SKM-1 (cell line): Measurements from ENCODE around the gene SDF4.

Experiments used
- DNase-seq: peaks from one replicate; lab custom pipeline; 2025; ENCODE audit not compliant: unreplicated experiment; lab: John Stamatoyannopoulos, UW

SDF4 gene

DNA sequence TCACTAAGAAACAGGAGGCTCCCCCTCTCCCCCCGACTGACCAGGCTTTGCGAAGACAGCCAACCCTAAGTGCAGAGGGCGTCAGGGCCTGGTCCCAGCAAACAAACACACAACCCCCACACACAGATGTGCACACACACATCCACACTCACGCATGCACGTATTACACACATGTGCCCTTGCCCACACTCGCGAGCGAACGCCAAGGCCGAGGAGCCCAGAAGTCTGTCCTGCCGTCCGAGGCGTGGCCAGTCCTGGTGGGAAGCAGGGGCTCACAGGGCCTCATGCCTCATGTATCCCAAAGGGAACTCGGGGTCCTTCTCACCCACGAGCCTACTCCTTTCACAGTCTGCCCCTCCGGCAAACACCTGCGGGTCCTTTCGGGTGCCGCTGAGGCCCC, 2.0 kb downstream of the SDF4 start:
- DNase-seq, result no peak

DNA sequence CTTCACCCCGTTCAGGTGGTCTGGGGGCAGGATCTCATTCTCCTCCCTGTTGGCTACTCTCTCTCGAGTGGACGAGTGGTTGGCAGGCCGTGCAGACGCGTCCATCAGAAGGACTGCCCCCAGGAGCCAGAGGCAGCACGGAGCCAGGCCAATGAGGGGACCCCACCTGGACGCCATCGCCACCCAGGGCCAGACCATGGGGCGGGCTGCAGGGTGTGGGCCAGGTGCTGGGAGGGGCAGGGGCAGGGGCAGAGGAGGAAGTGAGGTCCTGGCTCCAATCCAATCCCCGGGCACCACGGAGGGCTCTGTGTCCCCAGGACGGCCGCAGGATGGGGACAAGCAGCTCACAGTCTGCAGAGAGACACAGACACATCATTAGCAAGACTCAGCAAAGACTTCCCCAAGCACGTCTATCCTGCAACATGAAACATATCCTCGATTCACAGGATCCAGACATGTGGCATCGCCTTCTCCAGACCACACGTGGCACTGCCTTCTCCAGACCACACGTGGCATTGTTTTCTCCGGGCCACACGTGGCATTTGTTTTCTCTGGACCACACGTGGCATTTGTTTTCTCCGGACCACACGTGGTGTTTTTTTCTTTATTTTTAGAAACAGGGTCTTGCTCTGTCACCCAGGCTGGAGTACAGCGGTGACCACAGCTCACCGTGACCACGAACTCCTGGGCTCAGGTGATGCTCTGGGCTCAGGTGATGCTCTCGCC, 3.0 kb downstream of the SDF4 start:
- no peak for DNase-seq

GRCh38 chr1:1228187-1228586, 3.6 kb downstream of the SDF4 start:
- DNase-seq, result no peak

DNA sequence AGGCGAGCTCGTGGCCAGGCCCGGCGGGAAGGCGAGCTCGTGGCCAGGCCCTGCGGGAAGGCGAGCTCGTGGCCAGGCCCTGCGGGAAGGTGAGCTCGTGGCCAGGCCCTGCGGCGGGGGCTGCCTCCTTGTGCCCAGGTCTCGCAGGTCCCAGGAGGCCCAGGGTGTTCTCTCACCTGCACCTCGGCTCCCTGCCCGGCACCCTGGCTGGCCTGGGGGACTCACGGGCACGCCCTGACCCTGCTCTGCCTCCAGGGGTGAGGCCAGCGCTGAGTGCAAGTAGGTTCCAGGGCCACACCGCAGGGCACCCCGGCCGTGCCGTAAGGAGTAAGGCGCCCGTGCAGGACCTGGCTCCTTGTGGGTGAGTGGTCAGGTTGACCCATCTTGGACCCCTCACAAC, 4.4 kb downstream of the SDF4 start:
- no peak for DNase-seq

GRCh38 chr1:1226566-1227362, 5.0 kb downstream of the SDF4 start:
- no peak for DNase-seq

DNA sequence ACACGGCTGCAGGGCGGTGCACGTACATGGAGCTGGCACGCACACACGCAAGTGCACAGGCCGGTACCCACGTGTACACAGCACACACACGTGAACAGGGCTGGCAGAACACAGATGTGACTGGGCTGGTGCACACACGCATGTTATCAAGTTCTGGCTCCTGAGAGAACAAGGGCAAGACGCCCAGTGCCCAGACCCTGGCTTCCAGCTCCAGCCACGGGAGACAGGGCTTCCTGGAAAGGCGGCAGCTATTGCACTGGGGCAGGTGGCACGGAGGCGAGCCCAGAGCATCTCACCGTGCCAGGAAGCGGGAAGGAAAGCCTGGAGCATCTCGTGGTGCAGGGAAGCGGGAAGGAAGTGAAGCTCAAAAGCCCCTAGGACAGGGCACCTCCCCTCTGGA, 5.9 kb downstream of the SDF4 start:
- no peak for DNase-seq

DNA sequence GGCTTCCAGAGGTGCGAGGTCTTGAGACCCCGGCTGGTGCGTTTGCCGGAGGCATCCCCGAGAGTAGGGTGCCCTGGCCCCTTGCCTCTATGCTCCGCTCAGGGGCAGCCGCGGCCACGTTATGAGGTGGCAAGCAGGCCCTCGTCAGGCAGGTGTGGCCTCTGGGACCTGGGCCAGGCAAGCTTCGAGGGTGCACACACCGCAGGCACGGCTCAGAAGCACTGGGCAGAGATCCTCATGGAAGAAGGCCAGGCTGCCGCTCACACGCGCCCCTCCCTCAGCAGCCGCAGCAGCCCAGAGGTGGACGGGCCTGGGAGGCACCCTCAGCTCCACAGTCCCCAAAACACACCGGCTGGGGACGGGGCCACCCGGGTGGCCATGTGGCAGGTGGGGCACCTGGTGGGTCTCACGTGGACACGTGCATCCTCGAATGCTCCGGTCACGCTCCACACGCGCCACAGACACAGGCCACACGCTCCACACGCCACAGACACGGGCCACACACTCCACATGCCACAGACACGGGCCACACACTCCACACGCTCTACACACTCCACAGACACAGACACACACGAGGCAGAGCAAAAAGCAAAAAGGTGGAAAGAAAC, 6.5 kb downstream of the SDF4 start:
- no peak for DNase-seq

DNA sequence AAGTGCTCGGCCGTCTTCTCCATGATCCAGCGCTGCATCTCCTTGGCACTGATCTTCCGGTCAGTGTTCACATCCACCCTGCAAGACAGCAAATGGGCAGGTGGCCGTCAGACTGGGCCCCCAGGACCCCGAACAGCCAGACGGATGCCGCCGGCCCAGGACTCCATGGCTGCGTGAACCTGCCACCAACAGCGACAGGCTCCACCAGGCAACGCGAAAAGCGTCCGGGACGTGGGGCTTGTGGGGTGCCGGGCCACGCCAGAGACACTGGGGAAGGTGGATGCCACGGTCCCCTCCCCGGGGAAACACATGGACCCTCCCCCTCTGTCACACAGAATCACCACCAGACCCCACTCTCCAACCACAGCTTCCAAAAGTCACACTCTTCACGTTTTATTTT, 7.9 kb downstream of the SDF4 start:
- DNase-seq, result no peak

GRCh38 chr1:1223321-1223720, 8.5 kb downstream of the SDF4 start:
- DNase-seq, result no peak

- DNase-seq, result no peak
Measured at GRCh38 chr1:1222575-1223225, 9.1 kb downstream of the SDF4 start.

DNA sequence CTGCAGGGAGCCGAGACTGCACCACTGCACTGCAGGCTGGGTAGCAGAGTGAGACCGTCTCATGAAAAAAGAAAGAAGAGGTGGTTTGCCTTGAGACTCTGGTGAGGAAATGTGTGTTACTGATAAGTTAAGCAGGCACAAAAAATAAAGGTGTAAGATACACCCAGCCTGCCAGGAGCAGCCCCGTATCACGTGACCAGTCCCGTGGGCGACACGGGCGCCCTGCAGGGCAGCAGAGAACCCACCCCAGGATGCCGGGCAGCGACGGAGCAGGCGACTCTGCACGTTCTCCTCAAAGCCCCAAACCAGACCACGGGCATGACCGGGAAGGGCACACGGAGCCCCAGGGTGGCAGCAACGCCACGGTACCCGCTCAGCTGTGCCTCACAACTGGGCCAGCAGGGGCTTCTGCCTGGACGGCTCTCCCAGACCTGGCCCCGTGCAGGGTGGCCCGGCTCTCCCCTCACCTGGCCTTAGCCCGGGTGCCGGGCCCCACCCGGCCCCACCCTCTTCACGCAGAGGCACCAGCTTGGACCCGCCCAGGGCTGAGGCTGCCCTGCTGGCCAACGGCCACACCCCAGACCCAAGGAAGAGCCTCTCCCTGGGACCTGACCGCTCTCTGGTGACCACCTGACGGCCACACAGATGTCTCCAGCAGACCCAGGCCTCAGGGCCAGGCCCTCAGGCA, 9.8 kb downstream of the SDF4 start:
- DNase-seq, result no peak

GRCh38 chr1:1220197-1220596, 11.6 kb downstream of the SDF4 start:
- DNase-seq, result no peak

- no peak for DNase-seq
Measured at GRCh38 chr1:1219341-1219740, 12.5 kb downstream of the SDF4 start.

GRCh38 chr1:1218524-1219200, 13.1 kb downstream of the SDF4 start:
- DNase-seq, result no peak

GRCh38 chr1:1217621-1218523, 13.9 kb downstream of the SDF4 start:
- DNase-seq, result no peak

GRCh38 chr1:1216770-1217620, 14.8 kb downstream of the SDF4 start:
- no peak for DNase-seq

- no peak for DNase-seq
Measured at GRCh38 chr1:1215881-1216605, 15.8 kb downstream of the SDF4 start.

- DNase-seq, result no peak
Measured at GRCh38 chr1:1215080-1215676, 16.6 kb downstream of the SDF4 start.
